HG03159 (cell line): ENCODE results near the gene PEPD.

Experiments used
- ATAC-seq: cut with Tn5 transposase; IDR thresholded peaks from one replicate; pipeline ENCODE4 v1.9.1; 2021; ENCODE audit warnings: mild to moderate bottlenecking, moderate library complexity; ENCODE audit not compliant: unreplicated experiment

The PEPD gene

GRCh38 chr19:33426621-33427361 lies 94.8 kb downstream of the PEPD start:
- no peak for ATAC-seq

DNA sequence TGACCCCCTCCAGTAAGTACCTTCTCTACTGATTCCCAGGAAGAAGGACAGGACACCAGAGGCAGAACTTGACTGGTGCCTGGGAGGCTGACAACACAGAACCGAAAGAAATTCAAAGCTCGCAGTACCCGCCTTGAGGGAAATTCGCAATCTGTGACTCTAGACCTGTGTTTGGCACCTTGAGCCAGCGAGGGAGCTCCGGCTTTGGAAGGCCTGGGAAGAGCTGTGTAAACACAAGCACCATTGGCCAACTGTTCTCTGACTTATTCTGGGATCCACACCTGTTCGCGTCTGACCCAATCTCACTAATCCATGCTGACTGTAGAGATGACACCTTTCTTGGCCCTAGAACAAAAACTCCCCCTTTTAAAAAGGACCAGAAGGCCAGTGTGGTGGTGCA lies 97.4 kb downstream of the PEPD start:
- ATAC-seq, result no peak

DNA sequence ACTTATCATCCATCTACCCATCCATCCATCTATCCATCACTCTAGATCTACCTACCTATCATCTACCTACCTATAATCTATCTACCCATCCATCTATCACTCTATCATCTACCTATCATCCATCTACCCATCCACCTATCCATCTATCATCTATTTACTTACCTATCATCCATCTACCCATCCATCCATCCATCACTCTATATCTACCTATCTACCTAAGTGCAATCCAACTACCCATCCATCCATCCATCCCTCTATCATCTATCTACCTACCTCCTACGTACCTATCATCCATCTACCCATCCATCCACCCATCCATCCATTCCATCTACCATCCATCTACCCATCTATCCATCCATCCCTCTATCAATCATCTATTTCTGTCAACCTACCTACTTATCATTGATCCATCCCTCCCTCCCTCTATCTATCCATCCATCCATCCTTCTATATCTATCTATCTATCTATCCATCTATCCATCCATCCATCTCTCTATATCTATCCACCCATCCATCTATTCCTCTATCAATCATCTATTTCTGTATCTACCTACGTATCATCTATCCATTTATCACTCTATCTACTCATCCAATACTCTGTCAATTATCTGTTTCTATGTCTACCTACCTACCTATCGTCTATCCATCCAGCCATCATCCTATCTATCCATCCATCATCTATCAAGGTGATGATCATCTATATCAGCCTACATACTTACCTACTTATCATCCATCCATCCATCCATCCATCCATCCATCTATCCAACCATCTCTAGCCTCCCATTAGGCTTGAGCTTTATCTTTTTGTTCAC lies 99.0 kb downstream of the PEPD start:
- no peak for ATAC-seq

DNA sequence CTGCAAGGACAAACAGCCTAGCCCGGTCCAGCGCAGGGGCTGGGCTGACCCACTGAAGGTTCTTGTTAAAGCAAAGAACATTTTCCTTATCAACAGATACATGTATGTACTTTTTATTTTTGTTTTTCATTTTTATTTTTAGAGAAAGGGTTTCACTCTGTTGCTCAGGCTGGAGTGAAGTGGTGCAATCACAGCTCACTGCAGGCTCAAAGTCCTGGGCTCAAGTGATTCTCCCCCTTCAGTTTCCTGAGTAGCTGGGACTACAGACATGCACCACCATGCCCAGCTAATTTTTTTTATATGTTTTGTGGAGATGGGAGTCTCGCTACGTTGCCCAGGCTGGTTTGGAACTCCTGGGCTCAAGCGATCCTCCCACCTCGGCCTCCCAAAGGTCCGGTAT lies 100.2 kb downstream of the PEPD start:
- ATAC-seq, result no peak

GRCh38 chr19:33420821-33421220 lies 100.8 kb downstream of the PEPD start:
- ATAC-seq, result no peak

DNA sequence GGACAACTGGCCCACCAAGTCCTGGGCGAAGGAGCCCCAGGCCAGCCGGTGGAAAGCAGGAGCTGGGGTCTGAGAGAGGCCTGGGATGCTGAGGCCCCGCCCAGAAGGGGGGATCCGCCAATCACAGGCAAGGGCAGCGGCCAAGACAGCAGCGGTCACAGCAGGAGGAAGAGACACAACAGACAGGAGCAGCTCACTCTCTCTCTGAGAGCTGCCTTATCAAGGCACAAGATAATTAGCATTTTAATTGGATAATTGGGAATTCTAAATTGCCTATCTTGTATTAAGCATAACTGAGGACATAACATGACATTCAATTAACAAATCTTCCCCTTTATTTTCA lies 101.8 kb downstream of the PEPD start:
- no peak for ATAC-seq

GRCh38 chr19:33418871-33419787 lies 102.5 kb downstream of the PEPD start:
- ATAC-seq, result no peak

DNA sequence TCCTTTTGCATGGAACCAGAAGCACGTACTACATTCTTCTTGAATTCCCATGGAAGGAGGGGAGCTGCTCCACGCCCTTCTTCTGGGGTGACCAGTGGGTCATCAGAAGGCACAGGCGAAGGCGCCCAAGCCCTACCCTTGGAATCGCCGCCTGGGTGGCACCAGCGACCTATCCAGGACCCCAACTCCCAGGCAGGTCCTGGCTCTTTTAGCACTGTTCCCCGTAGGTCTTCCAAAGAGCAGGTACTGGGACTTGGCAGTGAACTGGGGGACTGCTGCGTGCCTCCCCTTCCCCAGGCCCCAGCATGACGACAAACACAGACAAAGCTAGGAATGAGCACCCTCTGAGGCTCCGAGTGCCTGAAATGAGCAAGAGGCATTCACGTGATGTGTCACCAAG lies 103.1 kb downstream of the PEPD start:
- no peak for ATAC-seq

DNA sequence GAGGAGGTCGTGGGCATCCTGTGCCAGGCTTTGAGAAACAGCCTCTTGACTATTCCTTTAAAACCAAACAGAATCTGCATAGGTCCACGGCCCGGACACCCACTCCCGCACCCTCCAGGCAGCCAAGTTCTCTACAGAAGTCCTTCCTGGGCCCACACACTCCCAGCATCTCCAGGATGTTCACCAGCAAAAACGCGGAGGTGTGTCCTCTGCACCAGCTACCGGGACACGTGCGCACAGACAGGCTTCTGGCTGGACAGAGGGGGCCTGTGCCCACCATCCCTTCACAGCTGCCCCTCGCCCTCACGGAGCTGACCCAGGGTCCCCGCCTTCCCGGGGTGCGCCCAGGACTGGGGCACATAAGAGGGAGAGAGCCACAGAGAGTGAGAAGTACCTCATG lies 103.8 kb downstream of the PEPD start:
- ATAC-seq, result no peak

- no peak for ATAC-seq
These were observed 105.0 kb downstream of the PEPD start for GRCh38 chr19:33416307-33417215.

DNA sequence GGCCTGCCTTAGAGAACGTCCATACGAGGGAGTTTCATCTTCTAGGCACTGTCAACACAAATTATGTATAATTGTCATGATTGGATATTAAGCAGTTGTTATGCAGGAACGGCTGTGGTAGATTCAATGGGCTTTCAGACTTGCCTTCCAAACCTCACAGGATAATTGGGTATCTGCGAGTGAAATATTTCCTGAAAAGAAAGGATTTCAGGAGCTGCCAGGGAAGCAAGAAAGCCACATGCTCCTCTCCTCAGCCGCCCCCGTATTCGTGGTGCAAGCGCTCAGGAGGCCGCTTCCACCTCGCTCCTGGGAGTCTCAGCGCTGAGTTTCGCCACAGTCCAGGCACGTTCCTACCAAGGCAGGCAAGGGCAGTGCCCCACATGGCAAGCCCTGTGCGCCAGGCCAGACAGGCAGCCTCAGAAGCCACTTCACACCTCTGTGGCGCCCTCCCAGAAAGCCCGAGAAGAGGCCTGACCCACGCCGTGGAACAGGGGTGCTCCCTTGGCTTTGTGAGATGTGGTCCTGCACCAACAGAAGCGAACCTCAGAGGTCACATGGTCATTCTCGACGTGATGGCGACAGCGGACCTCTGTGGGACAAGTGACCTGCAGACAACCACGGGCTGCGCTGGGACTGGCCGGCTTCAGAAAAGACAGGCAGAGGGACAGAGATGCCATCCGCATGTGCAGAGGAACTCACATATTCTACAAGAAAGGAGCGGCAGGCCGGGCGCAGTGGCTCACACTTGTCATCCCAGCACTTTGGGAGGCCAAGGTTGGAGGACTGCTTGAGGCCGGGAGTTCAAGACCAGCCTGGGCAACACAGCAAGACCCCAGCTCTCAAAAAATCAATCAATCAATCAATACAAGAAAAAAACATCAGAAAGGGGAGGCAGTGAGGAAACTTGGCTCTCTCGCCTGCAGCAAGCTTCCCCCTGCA lies 106.7 kb downstream of the PEPD start:
- ATAC-seq, result no peak

DNA sequence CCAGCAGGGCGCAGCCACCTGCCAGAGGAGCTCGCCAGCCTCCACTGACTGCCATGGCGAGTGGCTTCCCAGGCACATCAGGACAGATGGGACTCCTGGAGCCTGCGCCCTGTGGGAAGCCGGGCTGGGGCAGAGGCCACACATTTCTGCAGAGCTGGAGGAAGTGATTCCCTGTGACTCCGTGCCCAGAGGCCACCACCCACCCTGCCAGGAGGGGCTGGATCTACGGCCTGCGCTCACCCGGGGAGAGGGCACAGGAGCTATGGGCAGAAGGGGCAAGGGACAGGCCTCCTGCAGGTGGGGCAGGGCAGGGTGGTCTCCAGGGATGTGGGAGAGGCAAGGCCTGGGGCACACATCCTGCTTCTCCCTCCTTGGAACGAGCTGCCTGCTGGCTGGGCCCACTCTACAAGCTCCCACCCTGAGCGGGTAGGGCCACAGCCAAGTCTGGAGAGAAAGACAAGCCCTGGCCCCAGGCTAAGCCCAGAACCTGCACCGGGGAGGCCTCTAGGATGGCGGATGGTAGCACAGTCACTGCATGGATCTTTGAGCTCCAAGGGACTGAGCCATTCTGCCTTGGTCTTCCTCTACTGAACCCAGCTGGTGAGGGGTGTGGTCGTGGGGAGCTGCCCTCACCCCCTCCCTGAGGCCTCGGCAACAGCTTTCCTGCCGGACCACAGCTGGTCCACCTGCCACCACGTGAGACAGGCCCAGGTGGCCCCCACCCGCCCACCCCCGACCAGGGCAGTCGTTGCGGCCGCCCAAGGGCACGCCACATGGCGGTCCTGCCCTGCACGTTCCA lies 107.5 kb downstream of the PEPD start:
- no peak for ATAC-seq

DNA sequence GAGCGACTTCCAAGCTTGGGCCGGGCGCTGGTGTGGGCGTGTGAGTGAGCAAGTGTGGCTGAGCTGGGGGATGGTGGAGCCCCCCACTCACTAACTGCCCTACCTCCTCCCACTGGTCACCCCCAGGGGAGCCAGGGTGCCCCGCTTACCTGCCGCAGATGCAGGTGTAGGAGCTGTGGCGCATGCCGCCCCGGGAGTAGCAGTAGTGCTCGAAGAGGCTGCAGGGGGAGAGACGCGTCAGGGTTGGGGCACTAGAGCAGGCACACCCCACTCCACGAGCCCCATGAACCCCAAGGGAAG lies 108.2 kb downstream of the PEPD start:
- ATAC-seq, result no peak

GRCh38 chr19:33412601-33413425 lies 108.8 kb downstream of the PEPD start:
- ATAC-seq, result no peak

DNA sequence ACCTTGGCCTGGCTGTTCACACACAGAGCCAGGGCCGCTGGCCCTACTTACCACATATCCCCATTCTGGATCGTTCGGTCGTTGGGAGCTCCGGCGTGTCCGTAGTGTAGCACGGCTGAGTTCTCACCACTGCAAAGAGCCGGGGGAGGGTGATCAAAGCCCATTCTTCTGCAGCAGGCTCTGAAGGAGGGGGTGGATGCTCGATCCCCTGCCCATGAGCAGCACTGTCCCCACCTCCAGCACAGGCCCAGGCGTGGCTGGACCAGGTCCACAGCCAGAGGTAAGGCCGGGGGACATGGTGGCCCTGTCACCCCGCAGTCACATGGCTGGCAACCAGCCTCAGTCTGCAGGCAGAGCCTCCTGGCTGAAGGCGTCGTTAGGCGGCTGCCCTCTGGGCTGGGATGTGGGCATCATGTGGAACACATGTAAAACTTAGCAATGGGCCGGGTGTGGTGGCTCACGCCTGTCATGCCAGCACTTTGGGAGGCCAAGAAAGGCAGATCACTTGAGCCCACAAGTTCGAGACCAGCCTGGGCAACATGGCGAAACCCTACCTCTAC lies 109.9 kb downstream of the PEPD start:
- ATAC-seq, result no peak

DNA sequence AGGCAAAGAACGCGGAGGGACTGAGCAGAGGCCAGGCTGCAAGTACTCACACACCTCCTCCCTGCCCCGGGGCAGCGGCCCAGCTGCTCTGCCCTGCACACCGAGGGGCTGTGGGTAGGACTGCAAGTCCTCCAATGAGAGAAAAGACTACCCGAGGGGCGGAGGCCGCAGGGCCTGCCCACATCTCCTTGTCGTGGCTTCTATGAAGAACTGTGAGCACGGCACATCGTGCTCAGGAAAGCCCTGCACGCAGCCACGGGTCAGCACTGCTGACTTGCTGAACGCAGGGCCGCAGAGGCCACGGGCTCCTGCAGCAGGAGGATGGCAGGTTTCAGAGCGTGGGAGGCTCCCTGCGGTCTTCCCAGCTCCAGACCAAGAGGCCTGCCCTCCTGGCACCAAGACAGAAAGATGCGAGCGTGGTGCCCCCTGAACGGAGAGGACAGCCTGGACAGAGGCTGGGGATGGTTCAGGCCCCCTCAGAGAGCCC lies 110.6 kb downstream of the PEPD start:
- no peak for ATAC-seq

DNA sequence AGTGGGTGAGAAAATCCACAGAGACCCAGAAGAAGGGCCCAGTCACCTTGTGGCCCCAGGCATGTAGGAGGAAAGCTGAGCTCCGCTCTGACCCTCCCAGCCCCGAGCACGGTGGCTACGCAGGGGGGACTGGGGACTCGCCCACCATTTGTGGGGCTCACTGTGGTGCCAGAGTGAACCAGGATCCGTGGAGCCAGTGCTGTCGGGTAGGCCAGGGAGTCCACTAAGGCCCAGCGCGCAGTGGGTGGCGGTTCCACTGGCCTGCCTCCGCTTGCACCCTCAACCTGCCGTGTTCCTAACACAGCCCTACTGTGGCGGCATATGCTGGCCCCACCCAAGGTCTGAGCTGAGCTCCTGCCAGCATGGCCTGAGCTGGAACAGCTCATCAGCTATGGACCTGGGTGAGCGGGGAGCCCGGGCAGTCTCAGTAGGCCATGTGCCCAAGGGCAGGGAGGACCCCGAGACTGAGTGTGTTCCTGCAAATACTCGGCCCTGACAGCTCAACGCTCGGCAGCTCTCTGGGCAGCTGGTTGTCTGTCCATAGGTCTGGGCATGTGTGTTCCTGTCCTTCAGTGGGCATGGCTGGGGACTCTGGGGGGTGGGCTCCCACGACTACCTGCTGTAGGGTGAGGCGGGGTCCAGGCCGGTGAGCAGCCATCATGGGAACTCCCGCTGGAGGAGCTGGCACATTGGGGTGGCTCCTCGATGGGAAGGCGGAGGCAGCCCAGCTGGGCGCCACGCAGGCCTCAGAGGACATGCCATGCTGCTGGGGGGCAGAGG lies 111.5 kb downstream of the PEPD start:
- no peak for ATAC-seq
